GM20000 (cell line): ENCODE data around the gene SIN3A.
"Not testable (repeated sequence)": the region's sequence is repeated elsewhere in the genome, so short reads cannot be mapped to it uniquely, and the experiment has no call there.

Experiments
- DNase-seq: peaks from one replicate; pipeline ENCODE4 v3.0.0; 2012; ENCODE audit warnings: low spot score
- TF ChIP-seq, protein P1 (sequence below): IDR thresholded peaks from 2 replicates; pipeline ENCODE4 v1.5.1; 2012; ENCODE audit warnings: mild to moderate bottlenecking, control low read depth; ENCODE audit errors: extremely low read depth, missing control alignments

The SIN3A gene

DNA sequence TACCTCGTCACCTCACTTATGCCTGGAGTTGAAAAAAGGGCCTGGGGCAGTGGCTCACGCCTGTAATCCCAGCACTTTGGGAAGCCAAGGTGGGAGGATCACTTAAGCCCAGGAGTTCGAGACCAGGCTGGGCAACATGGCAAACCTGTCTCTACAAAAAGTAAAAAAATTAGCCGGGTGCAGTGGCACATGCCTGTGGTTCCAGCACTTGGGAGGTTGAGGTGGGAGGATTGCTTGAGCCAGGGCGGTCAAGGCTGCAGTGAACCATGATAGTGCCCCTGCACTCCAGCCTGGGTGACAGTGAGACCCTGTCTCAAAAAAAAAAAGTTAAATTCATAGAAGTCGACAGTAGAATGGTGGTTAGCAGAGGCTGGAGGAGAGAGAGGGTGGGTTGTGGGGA lies 109.3 kb downstream of the SIN3A start:
- TF ChIP-seq, protein P1, sequence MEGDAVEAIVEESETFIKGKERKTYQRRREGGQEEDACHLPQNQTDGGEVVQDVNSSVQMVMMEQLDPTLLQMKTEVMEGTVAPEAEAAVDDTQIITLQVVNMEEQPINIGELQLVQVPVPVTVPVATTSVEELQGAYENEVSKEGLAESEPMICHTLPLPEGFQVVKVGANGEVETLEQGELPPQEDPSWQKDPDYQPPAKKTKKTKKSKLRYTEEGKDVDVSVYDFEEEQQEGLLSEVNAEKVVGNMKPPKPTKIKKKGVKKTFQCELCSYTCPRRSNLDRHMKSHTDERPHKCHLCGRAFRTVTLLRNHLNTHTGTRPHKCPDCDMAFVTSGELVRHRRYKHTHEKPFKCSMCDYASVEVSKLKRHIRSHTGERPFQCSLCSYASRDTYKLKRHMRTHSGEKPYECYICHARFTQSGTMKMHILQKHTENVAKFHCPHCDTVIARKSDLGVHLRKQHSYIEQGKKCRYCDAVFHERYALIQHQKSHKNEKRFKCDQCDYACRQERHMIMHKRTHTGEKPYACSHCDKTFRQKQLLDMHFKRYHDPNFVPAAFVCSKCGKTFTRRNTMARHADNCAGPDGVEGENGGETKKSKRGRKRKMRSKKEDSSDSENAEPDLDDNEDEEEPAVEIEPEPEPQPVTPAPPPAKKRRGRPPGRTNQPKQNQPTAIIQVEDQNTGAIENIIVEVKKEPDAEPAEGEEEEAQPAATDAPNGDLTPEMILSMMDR = no peak
- DNase-seq = no peak

GRCh38 chr15:75339531-75340240 lies 111.8 kb downstream of the SIN3A start:
- DNase-seq = no peak
- TF ChIP-seq, protein P1 = no peak

DNA sequence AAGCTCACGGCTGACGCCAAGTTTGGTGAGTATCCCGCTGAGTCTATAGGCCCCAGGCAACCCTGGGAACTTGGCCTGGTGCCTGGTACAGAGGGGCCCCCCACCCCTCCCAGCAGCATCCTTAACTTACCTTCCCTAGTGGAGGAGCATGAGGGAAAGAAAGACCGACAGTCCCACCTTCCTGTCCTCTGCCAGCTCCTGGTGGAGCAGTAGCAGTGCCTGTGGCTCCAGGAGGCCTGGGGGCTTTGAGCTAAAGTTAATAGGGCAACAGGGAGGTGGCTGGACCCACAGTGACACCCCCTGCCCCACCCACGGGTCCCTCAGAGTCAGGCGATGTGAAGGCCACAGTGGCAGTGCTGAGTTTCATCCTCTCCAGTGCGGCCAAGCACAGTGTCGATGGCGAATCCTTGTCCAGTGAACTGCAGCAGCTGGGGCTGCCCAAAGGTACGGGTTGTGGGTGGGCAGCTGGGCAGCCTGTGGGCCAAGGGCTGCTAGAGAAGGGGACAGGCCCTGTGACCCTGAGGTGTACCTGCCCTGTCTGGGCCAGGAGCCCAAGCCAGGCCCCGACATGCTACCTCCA lies 112.7 kb downstream of the SIN3A start:
- no peak for DNase-seq
- TF ChIP-seq, protein P1 = no peak

DNA sequence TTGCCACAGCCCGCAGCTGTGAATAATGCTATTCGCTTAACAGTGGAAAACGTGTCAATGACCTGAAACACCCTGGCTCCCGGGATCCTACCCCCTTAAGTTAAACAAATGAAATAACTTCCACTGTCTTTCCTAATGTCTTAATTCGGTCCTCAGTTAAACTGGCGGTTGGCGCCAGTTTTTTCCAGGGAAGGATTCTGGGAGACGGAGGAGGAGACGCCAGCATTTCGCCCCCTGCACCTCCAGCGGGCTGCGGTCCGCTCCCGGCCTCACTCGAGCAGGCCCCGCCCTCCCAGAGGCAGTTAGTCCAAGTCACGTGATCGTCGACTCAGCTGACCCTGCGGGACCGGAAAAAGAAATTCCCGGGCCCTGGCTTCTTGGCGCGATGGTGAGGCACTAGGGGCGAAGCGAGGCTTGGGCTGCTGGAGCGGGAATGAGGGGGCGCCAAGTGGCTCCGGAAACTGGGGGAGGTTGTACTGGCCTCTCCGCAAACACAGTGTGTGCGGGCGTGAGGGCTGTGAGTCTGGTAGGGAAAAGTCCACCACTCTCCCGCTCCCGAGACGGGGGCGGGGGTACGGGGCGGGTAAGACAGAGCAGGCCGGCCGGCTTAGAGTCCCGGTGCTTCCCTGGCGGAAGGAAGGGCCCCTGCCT lies 115.7 kb downstream of the SIN3A start, which contains the start of gene COMMD4:
Gene COMMD4 (plus strand): TSS at position 359 of the 651 bp plus-strand sequence. CDS start 27 bp downstream, at position 386.
- TF ChIP-seq, protein P1 = no peak
- peak; percentile 74 for DNase-seq

- TF ChIP-seq, protein P1 = no peak
- no peak for DNase-seq
Observed at GRCh38 chr15:75335313-75335704, 116.2 kb downstream of the SIN3A start.

GRCh38 chr15:75333654-75334419 lies 117.7 kb downstream of the SIN3A start:
- not testable (repeated sequence) for DNase-seq

DNA sequence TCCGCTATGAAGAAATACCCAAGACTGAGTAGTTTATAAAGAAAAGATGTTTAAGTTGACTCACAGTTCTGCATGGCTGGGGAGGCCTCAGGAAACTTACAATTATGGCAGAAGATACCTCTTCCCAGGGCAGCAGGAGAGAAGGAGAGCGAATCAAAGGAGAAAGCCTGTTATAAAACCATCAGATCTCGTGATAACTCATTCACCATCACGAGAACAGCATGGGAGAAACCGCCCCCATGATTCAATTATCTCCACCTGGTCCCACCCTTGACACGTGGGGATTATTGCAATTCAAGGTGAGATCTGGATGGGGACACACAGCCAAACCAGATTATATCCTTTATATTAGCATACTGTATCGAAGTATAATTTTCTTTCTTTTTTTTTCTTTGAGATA lies 119.4 kb downstream of the SIN3A start:
- DNase-seq = not testable (repeated sequence)

DNA sequence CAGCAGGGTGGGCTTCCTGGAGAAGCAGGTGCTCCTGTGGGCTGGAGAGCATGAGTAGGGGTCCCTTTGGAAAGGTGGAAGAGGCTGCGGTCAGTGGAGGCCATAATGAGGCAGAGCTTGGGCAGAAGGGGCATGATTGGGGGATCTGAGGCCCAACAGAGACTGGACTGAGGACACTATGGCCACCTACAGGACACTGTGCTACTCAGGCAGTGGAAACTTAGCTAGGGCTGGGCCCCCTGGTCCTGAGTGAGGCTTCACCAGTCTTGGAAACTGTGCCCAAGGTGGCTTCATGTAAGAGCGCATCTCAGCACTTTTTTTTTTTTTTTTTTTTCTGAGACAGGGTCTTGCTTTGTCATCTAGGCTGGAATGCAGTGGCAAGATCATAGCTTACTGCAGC lies 121.9 kb downstream of the SIN3A start:
- TF ChIP-seq, protein P1 = no peak
- no peak for DNase-seq
